GM21723 (cell line): ENCODE results near the gene OR4K13.

Source experiments
- ATAC-seq: cut with Tn5 transposase; IDR thresholded peaks from one replicate; pipeline ENCODE4 v1.9.1; 2021; ENCODE audit warnings: mild to moderate bottlenecking, moderate library complexity; ENCODE audit not compliant: unreplicated experiment

OR4K13 gene

GRCh38 chr14:20035938-20036337, at the start of gene OR4K13:
Gene OR4K13, minus strand, starts transcription at chr14:20036038. Its CDS starts 1,280 bp downstream, at chr14:20034758.
- no peak for ATAC-seq

GRCh38 chr14:20059745-20060144, 23.9 kb upstream of the OR4K13 start, which contains the start of gene OR4L1:
Gene OR4L1, plus strand, starts transcription at chr14:20060045. Its CDS starts 0 bp downstream, at chr14:20060045.
- no peak for ATAC-seq

- no peak for ATAC-seq
Measured at GRCh38 chr14:20048202-20048601, 12.4 kb upstream of the OR4K13 start.

- ATAC-seq = no peak
Measured at GRCh38 chr14:20044243-20044642, 8.4 kb upstream of the OR4K13 start.

DNA sequence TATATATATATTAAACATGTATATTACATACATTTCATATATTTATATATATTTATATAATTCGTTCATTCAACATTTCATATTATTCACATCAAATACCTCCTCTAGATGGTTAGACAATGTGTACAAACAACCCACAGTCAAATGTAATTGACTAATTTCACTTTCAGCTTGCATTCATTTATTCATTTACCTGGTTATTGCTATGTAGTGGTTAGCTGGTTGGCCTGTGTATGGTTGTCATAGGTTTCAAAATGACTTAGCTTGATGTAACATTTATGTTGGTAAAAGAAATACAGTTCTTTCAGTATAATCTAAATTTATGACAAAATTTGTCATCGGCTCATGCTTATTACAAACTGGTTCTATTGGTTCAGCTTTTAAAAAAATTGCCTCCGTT, 389 bp downstream of the OR4K13 start:
- ATAC-seq = no peak

GRCh38 chr14:20031058-20031457, 4.8 kb downstream of the OR4K13 start:
- ATAC-seq = no peak

GRCh38 chr14:20019257-20019865, 16.5 kb downstream of the OR4K13 start, which contains the start of gene OR4K14:
Gene OR4K14, minus strand, starts transcription at chr14:20019307. Its CDS starts 4,114 bp downstream, at chr14:20015193.
- ATAC-seq = no peak

DNA sequence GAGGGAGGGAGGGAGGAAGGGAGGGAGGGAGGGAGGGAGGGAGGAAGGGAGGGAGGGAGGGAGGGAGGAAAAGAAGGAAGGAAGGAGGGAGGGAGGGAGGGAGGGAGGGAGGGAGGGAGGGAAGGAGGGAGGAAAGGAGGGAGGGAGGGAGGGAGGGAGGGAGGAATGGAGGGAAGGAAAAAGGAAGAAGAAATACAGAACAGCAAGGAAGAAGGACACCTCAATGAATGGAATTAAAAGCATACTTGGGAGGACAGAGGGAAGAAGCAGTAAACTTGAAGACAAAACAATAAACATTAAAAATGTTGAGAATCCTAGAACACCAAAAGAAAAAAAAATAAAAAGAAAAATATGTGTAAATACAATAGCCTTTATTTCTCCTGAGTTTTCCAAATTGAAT, 27.7 kb downstream of the OR4K13 start:
- ATAC-seq = no peak

DNA sequence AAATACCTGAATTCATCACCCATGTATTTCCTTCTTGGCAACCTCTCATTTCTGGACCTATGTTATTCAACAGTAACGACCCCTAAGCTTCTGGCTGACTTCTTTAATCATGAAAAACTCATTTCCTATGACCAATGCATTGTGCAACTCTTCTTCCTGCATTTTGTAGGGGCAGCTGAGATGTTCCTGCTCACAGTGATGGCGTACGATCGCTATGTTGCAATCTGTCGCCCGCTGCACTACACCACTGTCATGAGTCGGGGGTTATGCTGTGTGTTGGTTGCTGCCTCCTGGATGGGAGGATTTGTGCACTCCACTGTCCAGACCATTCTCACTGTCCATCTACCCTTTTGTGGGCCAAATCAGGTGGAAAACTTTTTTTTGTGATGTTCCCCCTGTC, 33.5 kb downstream of the OR4K13 start:
- ATAC-seq = no peak

DNA sequence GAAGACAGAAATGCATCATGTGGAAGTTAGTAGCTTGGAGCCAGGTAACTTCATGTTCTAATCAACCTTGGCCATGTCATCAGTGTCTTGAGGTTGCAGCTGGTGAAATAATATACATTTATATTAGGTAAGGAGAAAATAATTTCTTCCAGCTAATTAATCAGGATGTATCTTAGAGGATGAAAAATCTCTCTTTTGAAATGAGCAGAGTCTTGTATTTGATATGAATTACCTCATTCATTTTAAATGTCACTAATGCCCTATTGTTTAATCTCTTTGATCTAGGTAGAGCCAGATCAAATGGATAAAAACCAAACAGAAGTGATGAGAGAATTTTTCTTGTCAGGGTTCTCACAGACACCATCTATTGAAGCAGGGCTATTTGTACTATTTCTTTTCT, 34.0 kb downstream of the OR4K13 start, which contains the start of gene OR4Q2:
TSS of gene OR4Q2 (plus strand) at position 301 of the 400 bp plus-strand sequence.
- no peak for ATAC-seq

GRCh38 chr14:19993438-19993837, 42.4 kb downstream of the OR4K13 start:
- no peak for ATAC-seq
